ENCODE measurements around the gene F11R.

DNA sequence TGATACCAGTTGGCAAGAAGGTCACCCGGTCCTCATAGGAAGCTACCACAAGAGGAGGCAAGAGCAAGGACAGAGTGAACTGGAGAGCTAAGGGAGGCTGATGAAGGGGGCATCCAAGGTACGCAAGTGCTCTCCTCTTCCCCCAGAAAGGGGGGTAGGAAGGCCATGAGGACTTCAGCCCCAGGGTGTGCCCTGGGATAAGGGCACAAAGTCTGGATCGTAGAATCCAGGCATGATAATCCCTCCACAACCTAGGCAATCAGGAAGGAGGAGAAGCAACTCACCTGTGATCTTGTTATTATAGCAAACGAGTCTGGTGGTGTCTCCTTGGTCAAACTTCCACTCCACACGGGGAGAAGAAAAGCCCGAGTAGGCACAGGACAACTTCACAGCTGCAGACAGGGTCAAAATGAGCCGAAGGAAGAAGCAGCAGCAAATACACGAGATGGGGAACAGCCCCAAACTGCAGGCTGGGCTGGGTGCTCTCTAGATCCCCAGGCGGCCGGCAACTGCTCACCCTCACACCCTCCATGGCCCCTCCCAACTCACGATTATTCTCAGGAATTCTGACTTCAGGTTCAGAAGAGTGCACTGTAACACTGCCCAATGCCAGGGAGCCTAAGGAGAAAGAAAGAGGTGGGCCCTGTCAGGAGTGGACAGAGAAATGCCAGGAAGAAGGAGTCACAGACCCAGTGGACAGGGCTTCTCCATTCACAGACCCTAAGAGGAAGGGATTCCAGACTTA lies 20.0 kb downstream of the F11R start:
- TF ChIP-seq, protein P1, sequence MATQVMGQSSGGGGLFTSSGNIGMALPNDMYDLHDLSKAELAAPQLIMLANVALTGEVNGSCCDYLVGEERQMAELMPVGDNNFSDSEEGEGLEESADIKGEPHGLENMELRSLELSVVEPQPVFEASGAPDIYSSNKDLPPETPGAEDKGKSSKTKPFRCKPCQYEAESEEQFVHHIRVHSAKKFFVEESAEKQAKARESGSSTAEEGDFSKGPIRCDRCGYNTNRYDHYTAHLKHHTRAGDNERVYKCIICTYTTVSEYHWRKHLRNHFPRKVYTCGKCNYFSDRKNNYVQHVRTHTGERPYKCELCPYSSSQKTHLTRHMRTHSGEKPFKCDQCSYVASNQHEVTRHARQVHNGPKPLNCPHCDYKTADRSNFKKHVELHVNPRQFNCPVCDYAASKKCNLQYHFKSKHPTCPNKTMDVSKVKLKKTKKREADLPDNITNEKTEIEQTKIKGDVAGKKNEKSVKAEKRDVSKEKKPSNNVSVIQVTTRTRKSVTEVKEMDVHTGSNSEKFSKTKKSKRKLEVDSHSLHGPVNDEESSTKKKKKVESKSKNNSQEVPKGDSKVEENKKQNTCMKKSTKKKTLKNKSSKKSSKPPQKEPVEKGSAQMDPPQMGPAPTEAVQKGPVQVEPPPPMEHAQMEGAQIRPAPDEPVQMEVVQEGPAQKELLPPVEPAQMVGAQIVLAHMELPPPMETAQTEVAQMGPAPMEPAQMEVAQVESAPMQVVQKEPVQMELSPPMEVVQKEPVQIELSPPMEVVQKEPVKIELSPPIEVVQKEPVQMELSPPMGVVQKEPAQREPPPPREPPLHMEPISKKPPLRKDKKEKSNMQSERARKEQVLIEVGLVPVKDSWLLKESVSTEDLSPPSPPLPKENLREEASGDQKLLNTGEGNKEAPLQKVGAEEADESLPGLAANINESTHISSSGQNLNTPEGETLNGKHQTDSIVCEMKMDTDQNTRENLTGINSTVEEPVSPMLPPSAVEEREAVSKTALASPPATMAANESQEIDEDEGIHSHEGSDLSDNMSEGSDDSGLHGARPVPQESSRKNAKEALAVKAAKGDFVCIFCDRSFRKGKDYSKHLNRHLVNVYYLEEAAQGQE (tag by site-specific recombination; IDR thresholded peaks at IDR 0.05): no peak
- TF ChIP-seq ZNF169 (tag by site-specific recombination; IDR thresholded peaks at IDR 0.05): no peak
- TF ChIP-seq, protein P2, sequence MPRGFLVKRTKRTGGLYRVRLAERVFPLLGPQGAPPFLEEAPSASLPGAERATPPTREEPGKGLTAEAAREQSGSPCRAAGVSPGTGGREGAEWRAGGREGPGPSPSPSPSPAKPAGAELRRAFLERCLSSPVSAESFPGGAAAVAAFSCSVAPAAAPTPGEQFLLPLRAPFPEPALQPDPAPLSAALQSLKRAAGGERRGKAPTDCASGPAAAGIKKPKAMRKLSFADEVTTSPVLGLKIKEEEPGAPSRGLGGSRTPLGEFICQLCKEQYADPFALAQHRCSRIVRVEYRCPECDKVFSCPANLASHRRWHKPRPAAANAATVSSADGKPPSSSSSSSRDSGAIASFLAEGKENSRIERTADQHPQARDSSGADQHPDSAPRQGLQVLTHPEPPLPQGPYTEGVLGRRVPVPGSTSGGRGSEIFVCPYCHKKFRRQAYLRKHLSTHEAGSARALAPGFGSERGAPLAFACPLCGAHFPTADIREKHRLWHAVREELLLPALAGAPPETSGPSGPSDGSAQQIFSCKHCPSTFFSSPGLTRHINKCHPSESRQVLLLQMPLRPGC (tag by site-specific recombination; IDR thresholded peaks at IDR 0.05): no peak
- TF ChIP-seq ZBTB8A (tag by site-specific recombination; IDR thresholded peaks at IDR 0.05): no peak
- TF ChIP-seq, protein P3, sequence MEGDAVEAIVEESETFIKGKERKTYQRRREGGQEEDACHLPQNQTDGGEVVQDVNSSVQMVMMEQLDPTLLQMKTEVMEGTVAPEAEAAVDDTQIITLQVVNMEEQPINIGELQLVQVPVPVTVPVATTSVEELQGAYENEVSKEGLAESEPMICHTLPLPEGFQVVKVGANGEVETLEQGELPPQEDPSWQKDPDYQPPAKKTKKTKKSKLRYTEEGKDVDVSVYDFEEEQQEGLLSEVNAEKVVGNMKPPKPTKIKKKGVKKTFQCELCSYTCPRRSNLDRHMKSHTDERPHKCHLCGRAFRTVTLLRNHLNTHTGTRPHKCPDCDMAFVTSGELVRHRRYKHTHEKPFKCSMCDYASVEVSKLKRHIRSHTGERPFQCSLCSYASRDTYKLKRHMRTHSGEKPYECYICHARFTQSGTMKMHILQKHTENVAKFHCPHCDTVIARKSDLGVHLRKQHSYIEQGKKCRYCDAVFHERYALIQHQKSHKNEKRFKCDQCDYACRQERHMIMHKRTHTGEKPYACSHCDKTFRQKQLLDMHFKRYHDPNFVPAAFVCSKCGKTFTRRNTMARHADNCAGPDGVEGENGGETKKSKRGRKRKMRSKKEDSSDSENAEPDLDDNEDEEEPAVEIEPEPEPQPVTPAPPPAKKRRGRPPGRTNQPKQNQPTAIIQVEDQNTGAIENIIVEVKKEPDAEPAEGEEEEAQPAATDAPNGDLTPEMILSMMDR (tag by site-specific recombination; IDR thresholded peaks at IDR 0.05): no peak
- TF ChIP-seq, protein P4, sequence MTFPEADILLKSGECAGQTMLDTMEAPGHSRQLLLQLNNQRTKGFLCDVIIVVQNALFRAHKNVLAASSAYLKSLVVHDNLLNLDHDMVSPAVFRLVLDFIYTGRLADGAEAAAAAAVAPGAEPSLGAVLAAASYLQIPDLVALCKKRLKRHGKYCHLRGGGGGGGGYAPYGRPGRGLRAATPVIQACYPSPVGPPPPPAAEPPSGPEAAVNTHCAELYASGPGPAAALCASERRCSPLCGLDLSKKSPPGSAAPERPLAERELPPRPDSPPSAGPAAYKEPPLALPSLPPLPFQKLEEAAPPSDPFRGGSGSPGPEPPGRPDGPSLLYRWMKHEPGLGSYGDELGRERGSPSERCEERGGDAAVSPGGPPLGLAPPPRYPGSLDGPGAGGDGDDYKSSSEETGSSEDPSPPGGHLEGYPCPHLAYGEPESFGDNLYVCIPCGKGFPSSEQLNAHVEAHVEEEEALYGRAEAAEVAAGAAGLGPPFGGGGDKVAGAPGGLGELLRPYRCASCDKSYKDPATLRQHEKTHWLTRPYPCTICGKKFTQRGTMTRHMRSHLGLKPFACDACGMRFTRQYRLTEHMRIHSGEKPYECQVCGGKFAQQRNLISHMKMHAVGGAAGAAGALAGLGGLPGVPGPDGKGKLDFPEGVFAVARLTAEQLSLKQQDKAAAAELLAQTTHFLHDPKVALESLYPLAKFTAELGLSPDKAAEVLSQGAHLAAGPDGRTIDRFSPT (tag by site-specific recombination; IDR thresholded peaks at IDR 0.05): no peak
- no peak for TF ChIP-seq MYNN (tag by site-specific recombination; IDR thresholded peaks at IDR 0.05; ENCODE audit: borderline replicate concordance)
- no peak for TF ChIP-seq ZNF121 (tag by site-specific recombination; IDR thresholded peaks at IDR 0.05)
- TF ChIP-seq ZNF768 (tag by site-specific recombination; IDR thresholded peaks at IDR 0.05): no peak
- no peak for TF ChIP-seq ZNF747 (tag by site-specific recombination; IDR thresholded peaks at IDR 0.05)
- TF ChIP-seq, protein P5, sequence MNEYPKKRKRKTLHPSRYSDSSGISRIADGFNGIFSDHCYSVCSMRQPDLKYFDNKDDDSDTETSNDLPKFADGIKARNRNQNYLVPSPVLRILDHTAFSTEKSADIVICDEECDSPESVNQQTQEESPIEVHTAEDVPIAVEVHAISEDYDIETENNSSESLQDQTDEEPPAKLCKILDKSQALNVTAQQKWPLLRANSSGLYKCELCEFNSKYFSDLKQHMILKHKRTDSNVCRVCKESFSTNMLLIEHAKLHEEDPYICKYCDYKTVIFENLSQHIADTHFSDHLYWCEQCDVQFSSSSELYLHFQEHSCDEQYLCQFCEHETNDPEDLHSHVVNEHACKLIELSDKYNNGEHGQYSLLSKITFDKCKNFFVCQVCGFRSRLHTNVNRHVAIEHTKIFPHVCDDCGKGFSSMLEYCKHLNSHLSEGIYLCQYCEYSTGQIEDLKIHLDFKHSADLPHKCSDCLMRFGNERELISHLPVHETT (tag by site-specific recombination; IDR thresholded peaks at IDR 0.05): no peak
- TF ChIP-seq ZNF274 (IDR thresholded peaks at IDR 0.05; ENCODE audit: low read length): no peak
- no peak for TF ChIP-seq ZNF274 (tag by site-specific recombination; IDR thresholded peaks at IDR 0.05; ENCODE audit: borderline replicate concordance)
- no peak for TF ChIP-seq ZNF248 (tag by site-specific recombination; IDR thresholded peaks at IDR 0.05)
- TF ChIP-seq, protein P6, sequence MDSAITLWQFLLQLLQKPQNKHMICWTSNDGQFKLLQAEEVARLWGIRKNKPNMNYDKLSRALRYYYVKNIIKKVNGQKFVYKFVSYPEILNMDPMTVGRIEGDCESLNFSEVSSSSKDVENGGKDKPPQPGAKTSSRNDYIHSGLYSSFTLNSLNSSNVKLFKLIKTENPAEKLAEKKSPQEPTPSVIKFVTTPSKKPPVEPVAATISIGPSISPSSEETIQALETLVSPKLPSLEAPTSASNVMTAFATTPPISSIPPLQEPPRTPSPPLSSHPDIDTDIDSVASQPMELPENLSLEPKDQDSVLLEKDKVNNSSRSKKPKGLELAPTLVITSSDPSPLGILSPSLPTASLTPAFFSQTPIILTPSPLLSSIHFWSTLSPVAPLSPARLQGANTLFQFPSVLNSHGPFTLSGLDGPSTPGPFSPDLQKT (IDR thresholded peaks at IDR 0.05; ENCODE audit: borderline replicate concordance, low read depth, low read length): no peak
